ENCODE measurements around the gene KLHL9.

DNA sequence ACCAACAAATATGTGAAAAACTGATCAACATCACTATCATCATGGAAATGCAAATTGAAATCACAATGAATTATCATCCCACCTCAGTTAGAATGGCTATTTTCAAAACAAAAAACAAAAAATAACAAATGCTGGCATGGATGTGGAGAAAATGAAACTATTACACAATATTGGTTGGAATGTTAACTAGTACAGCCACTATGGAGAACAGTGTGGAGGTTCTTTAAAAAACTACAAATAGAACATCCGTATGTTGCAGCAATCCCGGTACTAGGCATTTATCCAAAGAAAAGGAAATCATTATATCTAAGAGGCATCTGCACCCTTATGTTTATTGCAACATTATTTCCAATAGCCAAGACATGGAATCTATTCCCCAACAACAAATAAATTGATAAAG is 21.1 kb downstream of the KLHL9 start:
- no peak for TF ChIP-seq YY1 (IDR thresholded peaks at IDR 0.05; ENCODE audit: insufficient read depth, insufficient read length)
- no peak for TF ChIP-seq SUZ12 (IDR thresholded peaks at IDR 0.05; ENCODE audit: extremely low read depth, insufficient read depth, insufficient read length)

Data from NT2/D1 (cell line).